ENCODE data around the gene RNF182.

- TF ChIP-seq EZH2 (IDR thresholded peaks at IDR 0.05; ENCODE audit: borderline replicate concordance, low read length) = no peak
- TF ChIP-seq, protein P1, sequence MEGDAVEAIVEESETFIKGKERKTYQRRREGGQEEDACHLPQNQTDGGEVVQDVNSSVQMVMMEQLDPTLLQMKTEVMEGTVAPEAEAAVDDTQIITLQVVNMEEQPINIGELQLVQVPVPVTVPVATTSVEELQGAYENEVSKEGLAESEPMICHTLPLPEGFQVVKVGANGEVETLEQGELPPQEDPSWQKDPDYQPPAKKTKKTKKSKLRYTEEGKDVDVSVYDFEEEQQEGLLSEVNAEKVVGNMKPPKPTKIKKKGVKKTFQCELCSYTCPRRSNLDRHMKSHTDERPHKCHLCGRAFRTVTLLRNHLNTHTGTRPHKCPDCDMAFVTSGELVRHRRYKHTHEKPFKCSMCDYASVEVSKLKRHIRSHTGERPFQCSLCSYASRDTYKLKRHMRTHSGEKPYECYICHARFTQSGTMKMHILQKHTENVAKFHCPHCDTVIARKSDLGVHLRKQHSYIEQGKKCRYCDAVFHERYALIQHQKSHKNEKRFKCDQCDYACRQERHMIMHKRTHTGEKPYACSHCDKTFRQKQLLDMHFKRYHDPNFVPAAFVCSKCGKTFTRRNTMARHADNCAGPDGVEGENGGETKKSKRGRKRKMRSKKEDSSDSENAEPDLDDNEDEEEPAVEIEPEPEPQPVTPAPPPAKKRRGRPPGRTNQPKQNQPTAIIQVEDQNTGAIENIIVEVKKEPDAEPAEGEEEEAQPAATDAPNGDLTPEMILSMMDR (conservative IDR thresholded peaks at IDR 0.05 in 1 of 2, IDR thresholded peaks at IDR 0.05 in 1 of 2; ENCODE audit: extremely low read depth in 1 of 2, insufficient read depth in 1 of 2, low read depth in 1 of 2, low read length in 2 of 2) = no peak
These were observed 76.7 kb downstream of the RNF182 start for GRCh38 chr6:14001329-14002012.

Data from mammary epithelial cell (primary cell).